Activated T-cell treated with anti-CD3 and anti-CD28 coated beads, Interleukin-2, amount 50 U/mL, for 72 hours (primary cell): ENCODE data around the gene LGMN. TPM values are rescaled to one million over a fixed set of nuclear protein-coding genes. Genes with fewer than 3 reads are reported as not detected.

Experiments used
- ATAC-seq, 2 donors: fragments of 150-1000 bp; cut with Tn5 transposase; replicated peaks in 1 of 2; 2 replicates each; pipeline ENCODE4 v1.10.0; 2021; ENCODE audit warnings: moderate library complexity in 2 of 2, mild to moderate bottlenecking in 1 of 2
- DNase-seq, 2 donors: peaks; one replicate each; pipeline ENCODE4 v3.0.0; 2021 to 2022; ENCODE audit warnings: mixed read lengths in 1 of 2
- H3K27ac Mint-ChIP-seq: one replicate; pipeline ENCODE4 v1.8.0; 2022; ENCODE audit warnings: mild to moderate bottlenecking, moderate library complexity, mixed read lengths
- H3K27me3 Mint-ChIP-seq: one replicate; pipeline ENCODE4 v1.8.0; 2022; ENCODE audit warnings: low read depth, mixed read lengths
- H3K36me3 Mint-ChIP-seq, 2 donors: one replicate each; pipeline ENCODE4 v1.8.0; 2022; ENCODE audit warnings: mixed read lengths in 2 of 2, mild to moderate bottlenecking in 1 of 2; ENCODE audit not compliant: insufficient read depth in 2 of 2
- H3K4me1 Mint-ChIP-seq: one replicate; pipeline ENCODE4 v1.8.0; 2022; ENCODE audit warnings: low read depth, mixed read lengths
- H3K4me3 Mint-ChIP-seq, 2 donors: one replicate each; pipeline ENCODE4 v1.8.0; 2022; ENCODE audit warnings: mild to moderate bottlenecking in 2 of 2, mixed read lengths in 2 of 2, moderate library complexity in 2 of 2
- H3K9me3 Mint-ChIP-seq, 2 donors: one replicate each; pipeline ENCODE4 v1.8.0; 2022; ENCODE audit warnings: mixed read lengths in 2 of 2
- total RNA-seq, 2 donors: library from RNA; stranded (reverse); gene quantifications; one replicate each; pipeline ENCODE4 v1.2.3, GENCODE V29; 2022

LGMN gene
- total RNA-seq, 2 donors from 2014 or later, result 2.5 to 4.7 TPM

DNA sequence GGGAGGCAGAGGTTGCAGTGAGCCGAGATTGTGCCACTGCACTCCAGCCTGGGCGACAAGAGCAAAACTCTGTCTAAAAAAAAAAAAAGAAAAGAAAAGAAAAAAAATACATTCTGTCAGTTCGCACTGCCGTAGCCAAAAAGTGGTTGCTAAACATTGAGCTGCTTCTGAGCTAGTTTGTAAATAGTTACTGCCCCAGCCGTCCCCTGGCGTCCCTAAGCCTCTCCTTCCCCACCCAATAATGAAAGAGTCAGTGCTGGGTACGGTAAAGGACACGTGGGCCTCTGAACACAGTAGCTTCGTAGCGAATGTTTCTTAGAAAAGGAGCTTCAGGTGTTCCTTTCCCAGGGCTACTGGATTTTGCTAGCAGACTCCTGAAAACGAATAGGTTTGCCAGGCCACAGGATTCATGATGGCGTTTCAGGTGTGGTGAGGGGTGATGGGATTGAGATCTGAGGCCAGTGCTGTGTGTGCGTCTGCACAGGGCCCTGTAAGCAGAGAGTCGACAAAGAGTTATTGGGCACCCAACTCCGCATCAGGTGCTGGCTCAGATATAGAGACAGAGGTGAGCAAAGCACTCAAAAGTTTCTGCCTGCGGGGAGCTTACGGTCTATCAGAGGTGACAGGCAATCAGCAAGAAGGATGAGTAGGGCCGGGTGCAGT, 94.1 kb downstream of the LGMN start:
- Mint-ChIP-seq H3K27ac (peak overlapping the region; percentile 84), H3K4me3 (peak overlapping the region; percentile 95 to 98), H3K36me3 (peaks cover 16 to 32% of the 10 kb centered on the region in 2 donors), H3K4me1 (peaks cover 86% of the 10 kb centered on the region), H3K27me3 (no peaks in the 10 kb centered on the region), H3K9me3 (no peaks in the 10 kb centered on the region)
- DNase-seq, result no peak
- no peak for ATAC-seq

Other genes with a start within 250 kb of the LGMN start
- 10 to 100 TPM; 33.6 to 36.3 TPM for gene RIN3, start 234.8 kb downstream of the LGMN start, total RNA-seq
- 10 to 100 TPM; 19.7 to 24.2 TPM for gene GOLGA5, start 45.7 kb upstream of the LGMN start, total RNA-seq
- gene CHGA, start 174.5 kb upstream of the LGMN start, total RNA-seq, result not detected